Measurements from ENCODE around the gene EEPD1. TPM values are rescaled to one million over a fixed set of nuclear protein-coding genes. Genes with fewer than 3 reads are reported as not detected.

Gene EEPD1
- total RNA-seq, 1 experiment from 2014 or later = 5.0 TPM

DNA sequence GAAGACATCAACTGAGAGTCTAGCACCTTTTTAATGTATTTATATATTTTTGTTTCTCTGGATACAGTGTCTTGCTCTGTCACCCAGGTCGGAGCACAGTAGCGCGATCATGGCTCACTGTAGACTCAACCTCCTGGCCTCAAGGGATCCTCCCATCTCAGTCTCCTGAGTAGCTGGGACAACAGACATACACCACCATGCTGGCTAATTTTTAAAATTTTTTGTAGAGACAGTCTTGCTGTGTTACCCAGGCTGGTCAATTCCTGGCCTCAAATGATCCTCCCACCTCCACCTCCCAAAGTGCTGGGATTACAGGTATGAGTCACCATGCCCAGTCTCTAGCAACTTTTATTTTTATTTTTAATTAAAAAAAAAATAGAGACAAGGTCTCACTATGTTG lies 185.2 kb downstream of the EEPD1 start:
- H3K79me1 ChIP-seq (ENCODE audit: insufficient read depth, low read depth, low read length, poor library complexity, severe bottlenecking) = no peaks in the 10 kb centered on the region
- no peaks in the 10 kb centered on the region for H3K23me2 ChIP-seq (ENCODE audit: insufficient read length, low read depth, low read length, poor library complexity, severe bottlenecking)
- no peak overlapping the region for H4K91ac ChIP-seq (ENCODE audit: insufficient read length, low read depth, low read length)
- no peak overlapping the region for H3T11ph ChIP-seq (ENCODE audit: low read length)
- H3K4me3 Mint-ChIP-seq = no peak overlapping the region
- no peak overlapping the region for H3K18ac ChIP-seq (ENCODE audit: insufficient read length, low read depth, low read length)
- peaks cover 0 to 2% (median 0%) of the 10 kb centered on the region in 3 experiments; a peak in 1 of 7 replicates for H3K36me3 Mint-ChIP-seq (ENCODE audit: insufficient read depth in 1 of 3, low read depth in 3 of 3)
- H3K4me2 ChIP-seq (ENCODE audit: insufficient read depth, insufficient read length, low read length) = no peak overlapping the region
- H3K27ac ChIP-seq (ENCODE audit: insufficient read length, low read depth, low read length) = no peak overlapping the region
- H3K23ac ChIP-seq (ENCODE audit: insufficient read length, low read depth, low read length) = no peak overlapping the region
- TF ChIP-seq, protein P1, sequence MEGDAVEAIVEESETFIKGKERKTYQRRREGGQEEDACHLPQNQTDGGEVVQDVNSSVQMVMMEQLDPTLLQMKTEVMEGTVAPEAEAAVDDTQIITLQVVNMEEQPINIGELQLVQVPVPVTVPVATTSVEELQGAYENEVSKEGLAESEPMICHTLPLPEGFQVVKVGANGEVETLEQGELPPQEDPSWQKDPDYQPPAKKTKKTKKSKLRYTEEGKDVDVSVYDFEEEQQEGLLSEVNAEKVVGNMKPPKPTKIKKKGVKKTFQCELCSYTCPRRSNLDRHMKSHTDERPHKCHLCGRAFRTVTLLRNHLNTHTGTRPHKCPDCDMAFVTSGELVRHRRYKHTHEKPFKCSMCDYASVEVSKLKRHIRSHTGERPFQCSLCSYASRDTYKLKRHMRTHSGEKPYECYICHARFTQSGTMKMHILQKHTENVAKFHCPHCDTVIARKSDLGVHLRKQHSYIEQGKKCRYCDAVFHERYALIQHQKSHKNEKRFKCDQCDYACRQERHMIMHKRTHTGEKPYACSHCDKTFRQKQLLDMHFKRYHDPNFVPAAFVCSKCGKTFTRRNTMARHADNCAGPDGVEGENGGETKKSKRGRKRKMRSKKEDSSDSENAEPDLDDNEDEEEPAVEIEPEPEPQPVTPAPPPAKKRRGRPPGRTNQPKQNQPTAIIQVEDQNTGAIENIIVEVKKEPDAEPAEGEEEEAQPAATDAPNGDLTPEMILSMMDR (conservative IDR thresholded peaks at IDR 0.05) = no peak
- no peak overlapping the region for H2BK12ac ChIP-seq (ENCODE audit: insufficient read length, low read depth, low read length)
- H3K9me3 Mint-ChIP-seq = peaks cover 0 to 3% of the 10 kb centered on the region in 2 experiments; a peak in 2 of 5 replicates
- H4K5ac ChIP-seq (ENCODE audit: insufficient read length, low read depth, low read length) = no peak overlapping the region
- no peak overlapping the region for H3K56ac ChIP-seq (ENCODE audit: insufficient read length, low read depth, low read length)
- H3K27ac Mint-ChIP-seq = no peak overlapping the region
- peaks cover 0 to 7% of the 10 kb centered on the region in 2 experiments; a peak in 2 of 4 replicates for H3K4me1 Mint-ChIP-seq
- no peaks in the 10 kb centered on the region for H3K27me3 ChIP-seq (ENCODE audit: insufficient read depth, low read length)
- H2BK15ac ChIP-seq (ENCODE audit: low read depth, low read length) = no peak overlapping the region
- H2AFZ ChIP-seq (ENCODE audit: low read length) = no peak overlapping the region
- H4K20me1 ChIP-seq (ENCODE audit: control insufficient read depth, insufficient read depth, insufficient read length) = no peaks in the 10 kb centered on the region
- H3K9ac ChIP-seq (ENCODE audit: extremely low read depth, insufficient read length, low read length) = no peak overlapping the region
- no peak overlapping the region for H3K4ac ChIP-seq (ENCODE audit: low read depth, low read length)
- no CpG with 5 or more reads among the region's 3 CpGs for WGBS (ENCODE audit: extremely low coverage, insufficient read length, low lambda C conversion rate)
- DNase-seq = no peak
- no peak overlapping the region for H2BK120ac ChIP-seq (ENCODE audit: low read depth, low read length, poor library complexity, severe bottlenecking)
- H3K27me3 Mint-ChIP-seq (ENCODE audit: low read depth) = peaks cover 1% of the 10 kb centered on the region; the same call in 1 of the 2 replicates
- no peak overlapping the region for H2BK20ac ChIP-seq (ENCODE audit: low read depth, low read length, poor library complexity, severe bottlenecking)
- no peaks in the 10 kb centered on the region for H3K4me1 ChIP-seq (ENCODE audit: insufficient read depth, low read length)
- H3K9me3 ChIP-seq (ENCODE audit: control insufficient read depth, low read depth, low read length) = no peaks in the 10 kb centered on the region
- H4K8ac ChIP-seq (replicated peaks; ENCODE audit: insufficient read length, low read depth, low read length) = no peak overlapping the region
- no peak overlapping the region for H2BK5ac ChIP-seq (ENCODE audit: insufficient read length, low read length)
- H3K14ac ChIP-seq (ENCODE audit: insufficient read depth, low read length) = no peak overlapping the region
- H3K79me2 ChIP-seq (ENCODE audit: insufficient read depth, low read length) = no peaks in the 10 kb centered on the region
- H2AK5ac ChIP-seq (ENCODE audit: insufficient read length, low read length) = no peak overlapping the region

Data from H9 (cell line).